Measurements from ENCODE around the gene AREL1.

Gene AREL1

DNA sequence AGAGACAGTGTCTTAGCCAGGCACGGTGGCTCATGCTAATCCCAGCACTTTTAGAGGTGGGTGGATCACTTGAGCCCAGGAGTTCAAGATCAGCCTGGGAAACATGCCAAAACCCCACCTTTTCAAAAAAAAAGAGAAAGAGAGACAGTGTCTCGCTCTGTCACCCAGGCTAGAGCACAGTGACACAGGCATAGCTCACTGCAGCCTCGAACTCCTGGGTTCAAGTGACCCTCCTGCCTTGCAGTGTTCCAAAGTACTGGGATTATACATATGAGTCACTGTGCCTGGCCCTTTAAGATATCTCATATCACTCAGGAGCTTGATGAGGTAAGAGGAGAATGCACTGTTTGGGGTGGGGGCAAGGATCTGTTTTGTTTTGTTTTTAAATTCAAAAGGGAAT lies 52.7 kb downstream of the AREL1 start:
- TF ChIP-seq, protein P1, sequence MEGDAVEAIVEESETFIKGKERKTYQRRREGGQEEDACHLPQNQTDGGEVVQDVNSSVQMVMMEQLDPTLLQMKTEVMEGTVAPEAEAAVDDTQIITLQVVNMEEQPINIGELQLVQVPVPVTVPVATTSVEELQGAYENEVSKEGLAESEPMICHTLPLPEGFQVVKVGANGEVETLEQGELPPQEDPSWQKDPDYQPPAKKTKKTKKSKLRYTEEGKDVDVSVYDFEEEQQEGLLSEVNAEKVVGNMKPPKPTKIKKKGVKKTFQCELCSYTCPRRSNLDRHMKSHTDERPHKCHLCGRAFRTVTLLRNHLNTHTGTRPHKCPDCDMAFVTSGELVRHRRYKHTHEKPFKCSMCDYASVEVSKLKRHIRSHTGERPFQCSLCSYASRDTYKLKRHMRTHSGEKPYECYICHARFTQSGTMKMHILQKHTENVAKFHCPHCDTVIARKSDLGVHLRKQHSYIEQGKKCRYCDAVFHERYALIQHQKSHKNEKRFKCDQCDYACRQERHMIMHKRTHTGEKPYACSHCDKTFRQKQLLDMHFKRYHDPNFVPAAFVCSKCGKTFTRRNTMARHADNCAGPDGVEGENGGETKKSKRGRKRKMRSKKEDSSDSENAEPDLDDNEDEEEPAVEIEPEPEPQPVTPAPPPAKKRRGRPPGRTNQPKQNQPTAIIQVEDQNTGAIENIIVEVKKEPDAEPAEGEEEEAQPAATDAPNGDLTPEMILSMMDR (conservative IDR thresholded peaks at IDR 0.05; ENCODE audit: control insufficient read depth, insufficient read depth, low read depth, low read length): no peak
- no peak for DNase-seq (ENCODE audit: low read depth)
- H3K4me3 ChIP-seq (ENCODE audit: control insufficient read depth, low read depth, low read length): no peak overlapping the region

- TF ChIP-seq, protein P1 (conservative IDR thresholded peaks at IDR 0.05; ENCODE audit: control insufficient read depth, insufficient read depth, low read depth, low read length): no peak
- DNase-seq (ENCODE audit: low read depth): peak; percentile 59
- no peak overlapping the region for H3K4me3 ChIP-seq (ENCODE audit: control insufficient read depth, low read depth, low read length)
Observed at GRCh38 chr14:74658535-74659131, 54.2 kb downstream of the AREL1 start.

- DNase-seq (ENCODE audit: low read depth): no peak
- no peak overlapping the region for H3K4me3 ChIP-seq (ENCODE audit: control insufficient read depth, low read depth, low read length)
- TF ChIP-seq, protein P1 (conservative IDR thresholded peaks at IDR 0.05; ENCODE audit: control insufficient read depth, insufficient read depth, low read depth, low read length): no peak
Observed at GRCh38 chr14:74656964-74657363, 55.9 kb downstream of the AREL1 start.

- TF ChIP-seq, protein P1 (conservative IDR thresholded peaks at IDR 0.05; ENCODE audit: control insufficient read depth, insufficient read depth, low read depth, low read length): no peak
- peak; percentile 82 for DNase-seq (ENCODE audit: low read depth)
- no peak overlapping the region for H3K4me3 ChIP-seq (ENCODE audit: control insufficient read depth, low read depth, low read length)
Observed at GRCh38 chr14:74655599-74656395, 57.1 kb downstream of the AREL1 start.

GRCh38 chr14:74654931-74655330 lies 57.9 kb downstream of the AREL1 start:
- H3K4me3 ChIP-seq (ENCODE audit: control insufficient read depth, low read depth, low read length): no peak overlapping the region
- TF ChIP-seq, protein P1 (conservative IDR thresholded peaks at IDR 0.05; ENCODE audit: control insufficient read depth, insufficient read depth, low read depth, low read length): no peak
- no peak for DNase-seq (ENCODE audit: low read depth)

DNA sequence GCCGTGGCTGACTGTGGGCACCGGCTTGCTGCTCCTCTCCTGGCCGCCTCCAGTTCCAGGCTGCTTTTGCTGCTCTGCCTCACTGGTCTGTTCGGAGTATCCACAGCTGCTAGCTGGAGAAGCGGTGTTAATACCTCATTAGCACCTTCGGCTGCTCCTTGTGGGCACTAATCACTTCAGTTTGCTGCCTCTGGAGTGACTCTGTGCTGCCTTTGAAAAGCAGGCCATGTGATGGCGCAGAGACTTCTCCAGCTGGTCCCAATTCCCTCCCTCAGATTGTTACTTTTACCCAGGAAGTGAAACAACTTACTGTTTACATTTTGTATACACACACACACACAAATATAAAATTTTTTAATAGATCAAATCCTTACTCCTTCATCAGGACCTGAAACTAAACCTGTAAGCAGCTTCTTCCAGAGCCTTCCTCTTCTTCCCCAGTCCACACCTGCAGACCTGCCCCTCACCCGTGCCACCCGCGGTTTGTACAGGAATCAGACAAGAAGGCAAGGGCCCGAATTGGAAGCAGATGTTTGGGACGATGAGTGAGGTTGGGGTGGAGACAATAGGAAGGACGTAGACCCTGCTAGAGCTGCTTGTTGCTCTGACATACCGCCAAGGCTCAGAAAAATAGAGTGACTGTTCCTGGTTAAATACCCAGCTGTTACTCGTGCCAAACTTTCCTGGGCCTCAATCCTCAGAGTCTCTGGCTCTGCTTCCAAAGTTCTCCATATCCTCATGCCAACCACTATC lies 59.3 kb downstream of the AREL1 start:
- TF ChIP-seq, protein P1 (conservative IDR thresholded peaks at IDR 0.05; ENCODE audit: control insufficient read depth, insufficient read depth, low read depth, low read length): no peak
- peak; percentile 80 for DNase-seq (ENCODE audit: low read depth)

More for the DNA sequence above, 59.3 kb downstream of the AREL1 start:
- H3K4me3 ChIP-seq (ENCODE audit: control insufficient read depth, low read depth, low read length): no peak overlapping the region

Measured in fibroblast of mammary gland (primary cell).